ENCODE data around the gene CYB5R3. TPM values are rescaled to one million over a fixed set of nuclear protein-coding genes. Genes with fewer than 3 reads are reported as not detected.

Gene CYB5R3
- total RNA-seq, 1 donor from 2014 or later, result 181 TPM

- H3K27ac ChIP-seq (ENCODE audit: low read depth, low read length), result no peak overlapping the region
- no peak overlapping the region for H2AFZ ChIP-seq (ENCODE audit: low read depth, low read length)
- Mint-ChIP-seq H3K4me1 (ENCODE audit: low read depth, unreplicated experiment) (no peaks in the 10 kb centered on the region), H3K4me3 (ENCODE audit: unreplicated experiment) (no peak overlapping the region), H3K36me3 (ENCODE audit: low read depth, unreplicated experiment) (no peaks in the 10 kb centered on the region), H3K27ac (ENCODE audit: unreplicated experiment) (no peak overlapping the region), H3K9me3 (ENCODE audit: unreplicated experiment) (no peaks in the 10 kb centered on the region), H3K27me3 (ENCODE audit: low read depth, unreplicated experiment) (no peaks in the 10 kb centered on the region)
- DNase-seq (ENCODE audit: low read depth), result no peak
- H3K9ac ChIP-seq (ENCODE audit: low read length), result no peak overlapping the region
- H4K20me1 ChIP-seq (ENCODE audit: insufficient read depth, low read length), result no peaks in the 10 kb centered on the region
- peaks cover 5% of the 10 kb centered on the region for H3K4me1 ChIP-seq (ENCODE audit: insufficient read depth, low read length)
- no peak overlapping the region for H3K4me3 ChIP-seq (ENCODE audit: insufficient read depth, low read depth, low read length)
- H3K9me3 ChIP-seq (ENCODE audit: insufficient read depth, low read depth, low read length), result no peaks in the 10 kb centered on the region
- TF ChIP-seq, protein P1, sequence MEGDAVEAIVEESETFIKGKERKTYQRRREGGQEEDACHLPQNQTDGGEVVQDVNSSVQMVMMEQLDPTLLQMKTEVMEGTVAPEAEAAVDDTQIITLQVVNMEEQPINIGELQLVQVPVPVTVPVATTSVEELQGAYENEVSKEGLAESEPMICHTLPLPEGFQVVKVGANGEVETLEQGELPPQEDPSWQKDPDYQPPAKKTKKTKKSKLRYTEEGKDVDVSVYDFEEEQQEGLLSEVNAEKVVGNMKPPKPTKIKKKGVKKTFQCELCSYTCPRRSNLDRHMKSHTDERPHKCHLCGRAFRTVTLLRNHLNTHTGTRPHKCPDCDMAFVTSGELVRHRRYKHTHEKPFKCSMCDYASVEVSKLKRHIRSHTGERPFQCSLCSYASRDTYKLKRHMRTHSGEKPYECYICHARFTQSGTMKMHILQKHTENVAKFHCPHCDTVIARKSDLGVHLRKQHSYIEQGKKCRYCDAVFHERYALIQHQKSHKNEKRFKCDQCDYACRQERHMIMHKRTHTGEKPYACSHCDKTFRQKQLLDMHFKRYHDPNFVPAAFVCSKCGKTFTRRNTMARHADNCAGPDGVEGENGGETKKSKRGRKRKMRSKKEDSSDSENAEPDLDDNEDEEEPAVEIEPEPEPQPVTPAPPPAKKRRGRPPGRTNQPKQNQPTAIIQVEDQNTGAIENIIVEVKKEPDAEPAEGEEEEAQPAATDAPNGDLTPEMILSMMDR (IDR thresholded peaks at IDR 0.05; ENCODE audit: insufficient read depth, low read depth, low read length), result no peak
- TF ChIP-seq EZH2 (IDR thresholded peaks at IDR 0.05; ENCODE audit: insufficient read depth, low read length), result no peak
- no peaks in the 10 kb centered on the region for H3K36me3 ChIP-seq (ENCODE audit: insufficient read depth, low read length)
- FAIRE-seq, result no peak
- H3K79me2 ChIP-seq (ENCODE audit: insufficient read depth, low read length), result peaks cover 5% of the 10 kb centered on the region
- no peak overlapping the region for H3K4me2 ChIP-seq (ENCODE audit: low read length)
- H3K27me3 ChIP-seq (ENCODE audit: insufficient read depth, low read length), result no peaks in the 10 kb centered on the region
Measured at GRCh38 chr22:42653999-42654398, 4.8 kb upstream of the CYB5R3 start.

DNA sequence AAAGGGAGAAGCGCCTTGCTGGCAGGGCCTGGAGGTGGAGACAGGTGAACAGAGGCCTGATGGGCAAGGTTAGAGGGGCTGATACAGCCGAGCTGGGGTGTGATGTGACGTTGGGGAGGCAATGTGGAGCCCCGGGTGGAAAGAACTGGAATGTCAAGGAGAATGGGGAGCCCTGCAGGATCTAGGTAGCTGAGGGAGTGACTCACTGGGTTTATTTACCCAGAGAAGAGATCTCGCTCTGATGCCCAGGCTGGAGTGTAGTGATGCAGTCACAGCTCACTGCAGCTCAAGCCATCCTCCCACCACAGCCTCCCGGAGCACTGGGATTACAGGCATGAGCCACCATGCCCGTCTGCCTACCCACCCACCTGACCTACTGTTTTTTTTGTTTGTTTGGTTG, 1.9 kb upstream of the CYB5R3 start:
- peak overlapping the region; percentile 73 for H3K4me3 Mint-ChIP-seq (ENCODE audit: unreplicated experiment)
- Histone ChIP-seq H3K4me3 (ENCODE audit: insufficient read depth, low read depth, low read length) (no peak overlapping the region), H2AFZ (ENCODE audit: low read depth, low read length) (no peak overlapping the region), H3K27ac (ENCODE audit: low read depth, low read length) (no peak overlapping the region), H3K36me3 (ENCODE audit: insufficient read depth, low read length) (no peaks in the 10 kb centered on the region), H3K4me1 (ENCODE audit: insufficient read depth, low read length) (peaks cover 21% of the 10 kb centered on the region), H3K9ac (ENCODE audit: low read length) (no peak overlapping the region), H3K27me3 (ENCODE audit: insufficient read depth, low read length) (no peaks in the 10 kb centered on the region), H3K9me3 (ENCODE audit: insufficient read depth, low read depth, low read length) (no peaks in the 10 kb centered on the region), H3K4me2 (ENCODE audit: low read length) (no peak overlapping the region), H4K20me1 (ENCODE audit: insufficient read depth, low read length) (peaks cover 27% of the 10 kb centered on the region), H3K79me2 (ENCODE audit: insufficient read depth, low read length) (peaks cover 33% of the 10 kb centered on the region)
- TF ChIP-seq, protein P1 (IDR thresholded peaks at IDR 0.05; ENCODE audit: insufficient read depth, low read depth, low read length), result no peak
- TF ChIP-seq EZH2 (IDR thresholded peaks at IDR 0.05; ENCODE audit: insufficient read depth, low read length), result no peak
- no peaks in the 10 kb centered on the region for H3K9me3 Mint-ChIP-seq (ENCODE audit: unreplicated experiment)
- H3K36me3 Mint-ChIP-seq (ENCODE audit: low read depth, unreplicated experiment), result no peaks in the 10 kb centered on the region
- FAIRE-seq, result no peak
- peak; percentile 34 for DNase-seq (ENCODE audit: low read depth)
- peaks cover 7% of the 10 kb centered on the region for H3K4me1 Mint-ChIP-seq (ENCODE audit: low read depth, unreplicated experiment)
- no peak overlapping the region for H3K27ac Mint-ChIP-seq (ENCODE audit: unreplicated experiment)
- no peaks in the 10 kb centered on the region for H3K27me3 Mint-ChIP-seq (ENCODE audit: low read depth, unreplicated experiment)

DNA sequence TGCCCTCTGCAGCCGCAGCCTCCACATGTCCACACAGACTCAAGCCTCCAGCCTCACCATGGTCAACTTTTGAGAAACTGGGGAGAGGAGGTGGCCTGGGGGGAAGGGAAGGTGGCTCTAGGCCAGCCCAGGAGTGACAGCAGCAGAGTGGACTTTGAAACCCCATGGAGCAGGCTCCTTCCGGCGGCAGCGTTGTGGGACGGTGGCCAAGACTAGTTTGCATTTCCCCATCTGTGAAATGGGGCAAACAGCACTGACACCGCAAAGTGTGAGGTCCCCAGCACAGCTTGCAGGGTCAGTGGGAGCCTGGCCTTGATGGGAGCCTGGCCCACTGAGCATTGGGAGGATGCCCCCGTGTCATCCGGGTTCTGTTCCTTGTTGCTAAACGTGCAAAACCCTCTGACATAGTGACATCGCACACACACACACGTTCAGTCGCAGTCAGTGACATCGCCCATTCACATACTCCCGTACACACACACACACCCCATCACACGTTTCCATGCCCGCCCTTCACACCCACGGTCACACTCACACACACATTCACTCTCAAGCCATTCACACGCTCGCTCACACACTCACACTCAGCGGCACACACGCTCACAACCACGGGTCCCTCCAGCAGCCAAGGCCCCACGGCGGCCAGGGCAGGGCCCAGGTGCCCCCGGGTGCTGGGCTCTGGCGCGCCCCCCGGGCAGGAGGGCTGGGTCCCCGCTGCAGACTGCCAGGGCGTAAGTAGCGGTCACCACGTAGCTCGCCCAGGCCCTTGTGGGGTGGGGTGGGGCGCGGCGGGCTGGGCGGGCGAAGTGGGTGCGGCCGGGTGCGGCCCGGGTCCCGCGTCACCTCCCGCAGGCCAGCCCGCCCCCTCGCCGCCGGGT, 585 bp downstream of the CYB5R3 start:
- H3K4me1 Mint-ChIP-seq (ENCODE audit: low read depth, unreplicated experiment), result peaks cover 29% of the 10 kb centered on the region
- Histone ChIP-seq H3K4me2 (ENCODE audit: low read length) (peak overlapping the region; percentile 100), H4K20me1 (ENCODE audit: insufficient read depth, low read length) (peaks cover 53% of the 10 kb centered on the region), H3K36me3 (ENCODE audit: insufficient read depth, low read length) (no peaks in the 10 kb centered on the region), H3K4me3 (ENCODE audit: insufficient read depth, low read depth, low read length) (peak overlapping the region; percentile 99), H3K27ac (ENCODE audit: low read depth, low read length) (peak overlapping the region; percentile 81), H3K9ac (ENCODE audit: low read length) (peak overlapping the region; percentile 98), H2AFZ (ENCODE audit: low read depth, low read length) (peak overlapping the region; percentile 62), H3K79me2 (ENCODE audit: insufficient read depth, low read length) (peaks cover 58% of the 10 kb centered on the region), H3K27me3 (ENCODE audit: insufficient read depth, low read length) (no peaks in the 10 kb centered on the region), H3K9me3 (ENCODE audit: insufficient read depth, low read depth, low read length) (no peaks in the 10 kb centered on the region), H3K4me1 (ENCODE audit: insufficient read depth, low read length) (peaks cover 39% of the 10 kb centered on the region)
- no peaks in the 10 kb centered on the region for H3K36me3 Mint-ChIP-seq (ENCODE audit: low read depth, unreplicated experiment)
- no peak for FAIRE-seq
- H3K9me3 Mint-ChIP-seq (ENCODE audit: unreplicated experiment), result no peaks in the 10 kb centered on the region
- DNase-seq (ENCODE audit: low read depth), result peak; percentile 44
- H3K27ac Mint-ChIP-seq (ENCODE audit: unreplicated experiment), result peak overlapping the region; percentile 95
- TF ChIP-seq, protein P1 (IDR thresholded peaks at IDR 0.05; ENCODE audit: insufficient read depth, low read depth, low read length), result no peak
- no peak for TF ChIP-seq EZH2 (IDR thresholded peaks at IDR 0.05; ENCODE audit: insufficient read depth, low read length)
- H3K4me3 Mint-ChIP-seq (ENCODE audit: unreplicated experiment), result peak overlapping the region; percentile 95
- no peaks in the 10 kb centered on the region for H3K27me3 Mint-ChIP-seq (ENCODE audit: low read depth, unreplicated experiment)

Data from astrocyte (in vitro differentiated cells and primary cell).